UCSD-AML1 (cell line): ENCODE measurements around the gene COL6A1.

Experiments
- DNase-seq: peaks from one replicate; lab custom pipeline; 2025; ENCODE audit not compliant: unreplicated experiment; lab: John Stamatoyannopoulos, UW

Gene COL6A1

GRCh38 chr21:45994086-45994661 lies 12.6 kb downstream of the COL6A1 start:
- DNase-seq: no peak

DNA sequence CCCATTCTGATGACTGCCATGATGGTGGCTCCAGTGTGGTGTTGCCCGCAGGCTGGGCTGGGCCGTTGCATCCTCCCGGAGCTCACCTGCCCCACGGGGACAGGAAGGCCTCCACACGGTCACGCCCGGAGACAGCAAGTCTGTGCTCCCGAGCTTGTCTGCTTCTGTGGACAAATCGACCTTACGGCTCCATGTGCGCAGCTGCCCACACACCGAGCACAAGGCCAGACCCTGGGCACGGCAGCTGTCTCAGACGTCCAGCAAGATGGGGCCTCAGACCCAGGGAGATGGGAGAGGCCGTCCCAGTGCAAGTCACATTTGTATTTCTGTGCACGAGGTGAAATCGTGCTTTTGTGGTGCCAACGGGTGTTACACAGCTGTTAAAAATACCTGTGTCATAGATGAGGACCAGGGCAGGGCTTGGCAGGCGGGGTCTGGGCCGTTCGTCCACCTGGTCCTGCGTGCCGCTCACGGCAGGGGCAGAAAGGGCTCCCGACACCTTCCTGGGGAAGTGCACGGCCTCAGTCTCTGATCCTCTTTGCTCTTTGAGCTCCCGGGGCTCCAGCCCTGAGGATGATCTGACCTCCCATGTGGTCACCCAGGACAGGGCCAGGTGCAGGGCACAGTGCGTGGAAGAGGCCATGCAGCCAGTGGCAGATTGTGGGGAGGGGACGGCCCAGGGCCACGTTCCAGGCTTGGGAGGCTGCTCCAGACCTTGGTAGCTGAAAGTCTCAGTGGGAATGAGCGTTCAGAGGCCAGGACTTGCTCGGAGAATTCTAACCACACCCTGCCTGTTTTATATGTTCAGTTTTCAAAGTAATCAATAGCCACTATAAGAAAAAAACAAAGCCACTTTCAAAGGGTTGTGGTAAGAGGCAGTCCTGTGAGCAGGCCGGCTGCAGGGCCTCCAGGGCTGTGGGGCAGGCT lies 13.5 kb downstream of the COL6A1 start:
- DNase-seq: no peak

DNA sequence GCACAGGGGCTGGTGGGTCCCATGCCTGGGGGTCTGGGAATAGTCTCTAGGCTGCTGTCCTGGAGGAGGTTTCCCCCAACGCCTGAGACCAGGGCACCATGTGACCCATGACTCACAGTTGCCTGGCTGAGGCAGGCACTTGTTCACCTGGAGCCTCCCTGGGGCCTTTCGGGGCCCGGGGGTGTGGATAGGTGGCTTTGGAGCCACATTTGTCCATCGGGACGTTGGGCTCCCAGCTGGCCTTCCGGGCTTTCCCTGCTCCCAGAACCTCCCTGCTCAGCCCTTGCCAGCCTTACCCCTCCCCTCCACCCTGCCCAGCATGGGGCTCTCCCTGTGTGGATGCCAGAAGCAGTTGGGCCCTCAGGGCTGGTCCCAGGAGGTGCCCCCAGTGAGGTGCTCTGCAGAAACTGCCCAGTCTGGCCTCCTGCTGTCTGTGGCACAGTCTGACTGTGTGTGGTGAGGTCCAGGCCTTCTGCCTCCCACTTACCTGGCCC lies 14.2 kb downstream of the COL6A1 start:
- no peak for DNase-seq

- DNase-seq: no peak
Observed at GRCh38 chr21:45996311-45997204, 15.0 kb downstream of the COL6A1 start.

DNA sequence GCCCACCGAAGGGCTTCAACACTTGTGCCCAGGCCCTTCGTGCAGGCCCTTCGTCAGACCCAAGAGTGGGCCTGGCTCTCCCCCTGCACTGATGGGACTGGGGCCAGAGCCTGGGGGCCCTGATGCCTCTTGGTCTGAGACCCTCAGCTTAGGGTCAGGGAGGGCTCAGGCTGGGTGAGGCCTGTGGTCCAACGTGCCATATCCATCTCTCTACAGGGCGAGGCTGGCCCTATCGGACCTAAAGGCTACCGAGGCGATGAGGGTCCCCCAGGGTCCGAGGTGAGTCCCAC lies 15.6 kb downstream of the COL6A1 start:
- DNase-seq: no peak

DNA sequence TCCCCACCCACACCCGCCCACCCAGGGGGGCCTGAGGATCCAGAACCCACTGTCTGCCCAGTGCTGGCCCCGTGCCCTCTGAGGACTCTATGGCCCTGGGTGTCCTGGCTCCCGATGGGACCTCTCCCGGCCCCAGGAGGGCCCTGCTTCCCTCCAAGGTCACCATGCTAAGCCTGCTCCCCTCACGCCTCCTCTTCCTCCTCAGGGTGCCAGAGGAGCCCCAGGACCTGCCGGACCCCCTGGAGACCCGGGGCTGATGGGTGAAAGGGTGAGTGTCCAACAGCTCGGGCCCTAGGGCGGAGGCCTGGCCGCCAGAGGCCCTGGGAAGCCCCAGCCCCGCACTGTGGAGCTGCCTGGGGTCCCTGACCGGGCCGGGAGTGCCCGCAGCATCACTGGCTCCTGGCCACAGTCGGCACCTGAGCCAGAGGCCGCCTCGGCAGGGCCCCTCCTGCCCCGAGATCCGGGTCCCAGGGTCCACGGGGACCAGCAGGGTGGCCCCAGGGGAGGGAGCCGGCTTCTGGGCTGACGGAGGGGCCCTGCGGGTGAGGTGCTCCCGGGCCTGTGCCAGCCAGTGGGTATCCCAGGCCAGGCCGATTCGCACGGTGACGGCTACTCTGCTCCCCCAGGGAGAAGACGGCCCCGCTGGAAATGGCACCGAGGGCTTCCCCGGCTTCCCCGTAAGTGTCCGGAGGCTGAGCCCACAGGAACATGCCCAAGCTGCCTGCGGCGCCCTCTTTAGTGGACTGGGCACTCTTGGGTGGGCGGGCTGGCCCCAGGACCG lies 16.1 kb downstream of the COL6A1 start:
- no peak for DNase-seq

- no peak for DNase-seq
Observed at GRCh38 chr21:45998276-45998701, 16.7 kb downstream of the COL6A1 start.

GRCh38 chr21:45998871-45999580 lies 17.5 kb downstream of the COL6A1 start:
- DNase-seq: no peak

GRCh38 chr21:45999581-46000181 lies 18.1 kb downstream of the COL6A1 start:
- no peak for DNase-seq

- DNase-seq: no peak
Observed at GRCh38 chr21:46000182-46000730, 18.7 kb downstream of the COL6A1 start.

GRCh38 chr21:46000731-46001641 lies 19.4 kb downstream of the COL6A1 start:
- no peak for DNase-seq

GRCh38 chr21:46001821-46002681 lies 20.5 kb downstream of the COL6A1 start:
- no peak for DNase-seq

DNA sequence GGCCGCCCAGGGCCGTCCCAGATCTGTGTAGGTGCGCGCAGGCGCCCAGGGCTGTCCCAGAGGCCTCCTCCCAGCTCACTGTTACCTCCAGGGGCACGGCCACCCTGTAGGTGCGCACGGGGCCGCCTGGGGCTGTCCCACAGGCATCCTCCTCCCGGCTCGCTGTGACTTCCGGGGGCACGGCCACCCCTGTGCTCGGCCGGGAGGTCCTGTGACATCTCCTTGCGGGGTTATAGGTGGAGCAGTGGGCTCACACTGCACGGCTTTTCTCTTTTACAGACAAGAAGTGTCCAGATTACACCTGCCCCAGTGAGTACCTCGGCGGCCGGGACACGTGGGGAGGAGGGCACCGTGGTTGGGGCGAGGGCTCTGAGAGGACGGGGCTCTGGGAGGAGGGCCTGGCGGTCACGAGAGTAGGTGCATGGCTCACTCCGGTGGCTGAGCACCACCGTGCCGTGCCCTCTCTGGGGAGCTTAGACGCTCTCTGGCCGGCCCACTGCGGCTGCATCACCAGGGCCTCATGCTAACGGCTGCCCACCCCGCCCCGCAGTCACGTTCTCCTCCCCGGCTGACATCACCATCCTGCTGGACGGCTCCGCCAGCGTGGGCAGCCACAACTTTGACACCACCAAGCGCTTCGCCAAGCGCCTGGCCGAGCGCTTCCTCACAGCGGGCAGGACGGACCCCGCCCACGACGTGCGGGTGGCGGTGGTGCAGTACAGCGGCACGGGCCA lies 21.4 kb downstream of the COL6A1 start:
- no peak for DNase-seq

GRCh38 chr21:46003575-46004007 lies 22.0 kb downstream of the COL6A1 start:
- DNase-seq: no peak

DNA sequence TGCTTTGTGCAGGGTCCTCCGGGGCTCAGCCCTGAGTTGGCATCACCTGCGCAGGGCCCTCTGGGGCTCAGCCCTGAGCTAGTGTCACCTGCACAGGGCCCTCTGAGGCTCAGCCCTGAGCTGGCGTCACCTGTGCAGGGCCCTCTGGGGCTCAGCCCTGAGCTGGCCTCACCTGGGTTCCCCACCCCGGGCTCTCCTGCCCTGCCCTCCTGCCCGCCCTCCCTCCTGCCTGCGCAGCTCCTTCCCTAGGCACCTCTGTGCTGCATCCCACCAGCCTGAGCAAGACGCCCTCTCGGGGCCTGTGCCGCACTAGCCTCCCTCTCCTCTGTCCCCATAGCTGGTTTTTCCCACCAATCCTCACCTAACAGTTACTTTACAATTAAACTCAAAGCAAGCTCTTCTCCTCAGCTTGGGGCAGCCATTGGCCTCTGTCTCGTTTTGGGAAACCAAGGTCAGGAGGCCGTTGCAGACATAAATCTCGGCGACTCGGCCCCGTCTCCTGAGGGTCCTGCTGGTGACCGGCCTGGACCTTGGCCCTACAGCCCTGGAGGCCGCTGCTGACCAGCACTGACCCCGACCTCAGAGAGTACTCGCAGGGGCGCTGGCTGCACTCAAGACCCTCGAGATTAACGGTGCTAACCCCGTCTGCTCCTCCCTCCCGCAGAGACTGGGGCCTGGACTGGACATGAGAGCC lies 22.7 kb downstream of the COL6A1 start:
- DNase-seq: no peak

DNA sequence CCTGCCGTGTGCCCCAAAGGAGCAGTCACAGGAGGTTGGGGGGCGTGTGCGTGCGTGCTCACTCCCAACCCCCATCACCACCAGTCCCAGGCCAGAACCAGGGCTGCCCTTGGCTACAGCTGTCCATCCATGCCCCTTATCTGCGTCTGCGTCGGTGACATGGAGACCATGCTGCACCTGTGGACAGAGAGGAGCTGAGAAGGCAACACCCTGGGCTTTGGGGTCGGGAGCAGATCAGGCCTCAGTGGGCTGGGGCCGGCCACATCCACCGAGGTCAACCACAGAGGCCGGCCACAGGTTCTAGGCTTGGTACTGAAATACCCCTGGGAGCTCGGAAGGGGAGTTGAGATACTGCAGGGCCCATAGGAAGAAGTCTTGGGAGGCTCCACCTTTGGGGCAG lies 23.5 kb downstream of the COL6A1 start:
- DNase-seq: no peak
